GM12878 (cell line): Measurements from ENCODE around the gene ARL5A. TPM values are rescaled to one million over a fixed set of nuclear protein-coding genes. Genes with fewer than 3 reads are reported as not detected.

Experiments
- CBFB ChIP-seq: IDR thresholded peaks from 2 replicates; pipeline ENCODE4 v1.6.1; 2016; ENCODE audit warnings: antibody characterized with exemption, low read depth
- CBX5 ChIP-seq: sonication (generic); IDR thresholded peaks from 2 replicates; pipeline ENCODE4 v1.6.1; 2016; ENCODE audit warnings: low read depth, moderate library complexity, mild to moderate bottlenecking, inconsistent platforms
- IKZF1 ChIP-seq: fragments of 450-650 bp; conservative IDR thresholded peaks from 2 replicates; pipeline ENCODE4 v1.6.1; 2017; ENCODE audit warnings: antibody characterized with exemption, mild to moderate bottlenecking
- MYB ChIP-seq: fragments of 150-350 bp; IDR thresholded peaks from 2 replicates; pipeline ENCODE4 v1.6.1; 2014; ENCODE audit warnings: mild to moderate bottlenecking, low read depth, low read length, borderline replicate concordance
- SIX5 ChIP-seq: IDR thresholded peaks from 2 replicates; pipeline ENCODE4 v1.6.1; 2011; ENCODE audit warnings: mild to moderate bottlenecking, low read depth, low read length, moderate library complexity; ENCODE audit not compliant: severe bottlenecking
- SUZ12 ChIP-seq: fragments of 200-600 bp; sonication (generic); IDR thresholded peaks from one replicate; pipeline ENCODE4 v1.6.1; 2018; ENCODE audit warnings: antibody characterized with exemption, mild to moderate bottlenecking; ENCODE audit not compliant: unreplicated experiment
- TAF1 ChIP-seq: IDR thresholded peaks from 2 replicates; pipeline ENCODE4 v1.6.1; 2011; ENCODE audit warnings: mild to moderate bottlenecking, low read depth, low read length, borderline replicate concordance
- polyA plus RNA-seq, 11 experiments: library from polyadenylated mRNA; depleted of rRNA in 4 of 11; unstranded in 6 of 11; stranded (reverse) in 5 of 11; fragments of >200 nt; fragmentation: Nextera tagmentation in 4 of 11; fragmentation: Illumina TruSeq in 1 of 11; extraction: Ambion mirVana in 4 of 11; extraction: Trizol in 1 of 11; gene quantifications; 1 replicate in 1 of 11; 2 replicates in 10 of 11; pipeline versions ENCODE4 v1.2.1 to v1.2.3, GENCODE V29; 2011 to 2016; ENCODE audit warnings: inconsistent platforms in 2 of 11, missing spikeins in 2 of 11, low read depth in 1 of 11
- total RNA-seq, 4 experiments: library from RNA; depleted of rRNA in 3 of 4; stranded (reverse); fragments of >200 nt in 3 of 4; fragmentation: Illumina TruSeq in 1 of 4; extraction: Trizol in 1 of 4; gene quantifications; 2 replicates each; pipeline versions ENCODE4 v1.2.1 to v1.2.3, GENCODE V29; 2013 to 2021
- TF ChIP-seq, protein P1 (sequence below): fragments of 150-350 bp; IDR thresholded peaks from 2 replicates; pipeline ENCODE4 v1.6.1; 2016; ENCODE audit warnings: low read depth, low read length
- TF ChIP-seq, protein P2 (sequence below), 3 experiments: IDR thresholded peaks in 2 of 3; conservative IDR thresholded peaks in 1 of 3; 2 replicates each; pipeline ENCODE4 v1.5.1; 2011; ENCODE audit warnings: low read depth in 3 of 3, low read length in 3 of 3, mild to moderate bottlenecking in 3 of 3, control low read depth in 2 of 3, moderate library complexity in 2 of 3, inconsistent platforms in 1 of 3, mixed read lengths in 1 of 3; ENCODE audit not compliant: control insufficient read depth in 2 of 3, insufficient read depth in 1 of 3; ENCODE audit errors: extremely low read depth in 1 of 3

The ARL5A gene
- total and polyA plus RNA-seq, 10 of the 15 experiments (the other 5 are each of a cell fraction or from before 2014, with no cell fraction given) = 9.4 to 52.9 (median 32.0) TPM

DNA sequence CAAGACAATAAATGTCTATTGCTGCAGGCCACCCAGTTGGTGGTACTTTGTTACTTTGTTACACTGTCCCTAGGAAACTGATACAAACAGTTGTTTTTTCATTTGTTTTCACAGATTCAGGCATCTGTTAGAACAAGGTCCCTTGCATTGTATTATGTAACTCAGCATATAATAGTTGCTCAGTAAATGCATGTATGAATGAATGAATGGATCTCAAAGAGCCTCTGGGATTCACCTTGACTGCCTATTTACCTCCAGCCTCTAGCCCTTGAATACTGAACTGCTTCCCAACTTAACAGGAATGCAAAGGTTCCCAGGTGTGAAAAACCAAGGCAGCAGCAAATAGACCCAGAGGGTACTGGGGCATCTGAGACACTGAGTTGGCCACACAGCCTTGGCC lies 66.5 kb downstream of the ARL5A start (continued):
- TF ChIP-seq, protein P1, sequence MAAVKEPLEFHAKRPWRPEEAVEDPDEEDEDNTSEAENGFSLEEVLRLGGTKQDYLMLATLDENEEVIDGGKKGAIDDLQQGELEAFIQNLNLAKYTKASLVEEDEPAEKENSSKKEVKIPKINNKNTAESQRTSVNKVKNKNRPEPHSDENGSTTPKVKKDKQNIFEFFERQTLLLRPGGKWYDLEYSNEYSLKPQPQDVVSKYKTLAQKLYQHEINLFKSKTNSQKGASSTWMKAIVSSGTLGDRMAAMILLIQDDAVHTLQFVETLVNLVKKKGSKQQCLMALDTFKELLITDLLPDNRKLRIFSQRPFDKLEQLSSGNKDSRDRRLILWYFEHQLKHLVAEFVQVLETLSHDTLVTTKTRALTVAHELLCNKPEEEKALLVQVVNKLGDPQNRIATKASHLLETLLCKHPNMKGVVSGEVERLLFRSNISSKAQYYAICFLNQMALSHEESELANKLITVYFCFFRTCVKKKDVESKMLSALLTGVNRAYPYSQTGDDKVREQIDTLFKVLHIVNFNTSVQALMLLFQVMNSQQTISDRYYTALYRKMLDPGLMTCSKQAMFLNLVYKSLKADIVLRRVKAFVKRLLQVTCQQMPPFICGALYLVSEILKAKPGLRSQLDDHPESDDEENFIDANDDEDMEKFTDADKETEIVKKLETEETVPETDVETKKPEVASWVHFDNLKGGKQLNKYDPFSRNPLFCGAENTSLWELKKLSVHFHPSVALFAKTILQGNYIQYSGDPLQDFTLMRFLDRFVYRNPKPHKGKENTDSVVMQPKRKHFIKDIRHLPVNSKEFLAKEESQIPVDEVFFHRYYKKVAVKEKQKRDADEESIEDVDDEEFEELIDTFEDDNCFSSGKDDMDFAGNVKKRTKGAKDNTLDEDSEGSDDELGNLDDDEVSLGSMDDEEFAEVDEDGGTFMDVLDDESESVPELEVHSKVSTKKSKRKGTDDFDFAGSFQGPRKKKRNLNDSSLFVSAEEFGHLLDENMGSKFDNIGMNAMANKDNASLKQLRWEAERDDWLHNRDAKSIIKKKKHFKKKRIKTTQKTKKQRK = no peak
- no peak for TF ChIP-seq TAF1
- TF ChIP-seq SIX5 = no peak
- no peak for TF ChIP-seq SUZ12
- no peak for TF ChIP-seq MYB
- TF ChIP-seq, protein P2, sequence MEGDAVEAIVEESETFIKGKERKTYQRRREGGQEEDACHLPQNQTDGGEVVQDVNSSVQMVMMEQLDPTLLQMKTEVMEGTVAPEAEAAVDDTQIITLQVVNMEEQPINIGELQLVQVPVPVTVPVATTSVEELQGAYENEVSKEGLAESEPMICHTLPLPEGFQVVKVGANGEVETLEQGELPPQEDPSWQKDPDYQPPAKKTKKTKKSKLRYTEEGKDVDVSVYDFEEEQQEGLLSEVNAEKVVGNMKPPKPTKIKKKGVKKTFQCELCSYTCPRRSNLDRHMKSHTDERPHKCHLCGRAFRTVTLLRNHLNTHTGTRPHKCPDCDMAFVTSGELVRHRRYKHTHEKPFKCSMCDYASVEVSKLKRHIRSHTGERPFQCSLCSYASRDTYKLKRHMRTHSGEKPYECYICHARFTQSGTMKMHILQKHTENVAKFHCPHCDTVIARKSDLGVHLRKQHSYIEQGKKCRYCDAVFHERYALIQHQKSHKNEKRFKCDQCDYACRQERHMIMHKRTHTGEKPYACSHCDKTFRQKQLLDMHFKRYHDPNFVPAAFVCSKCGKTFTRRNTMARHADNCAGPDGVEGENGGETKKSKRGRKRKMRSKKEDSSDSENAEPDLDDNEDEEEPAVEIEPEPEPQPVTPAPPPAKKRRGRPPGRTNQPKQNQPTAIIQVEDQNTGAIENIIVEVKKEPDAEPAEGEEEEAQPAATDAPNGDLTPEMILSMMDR (IDR thresholded peaks at IDR 0.05 in 2 of 3, conservative IDR thresholded peaks at IDR 0.05 in 1 of 3; ENCODE audit: control insufficient read depth in 2 of 3, extremely low read depth in 1 of 3, insufficient read depth in 1 of 3, low read depth in 3 of 3, low read length in 3 of 3) = no peak
- TF ChIP-seq CBFB = no peak
- no peak for TF ChIP-seq IKZF1
- no peak for TF ChIP-seq CBX5
